ENCODE measurements around the gene KDF1. TPM values are rescaled to one million over a fixed set of nuclear protein-coding genes. Genes with fewer than 3 reads are reported as not detected.

KDF1 gene
- total and polyA plus RNA-seq, 2 of the 13 experiments (the other 11 are each of a cell fraction or from before 2014, with no cell fraction given) = 1.9 to 4.9 TPM

DNA sequence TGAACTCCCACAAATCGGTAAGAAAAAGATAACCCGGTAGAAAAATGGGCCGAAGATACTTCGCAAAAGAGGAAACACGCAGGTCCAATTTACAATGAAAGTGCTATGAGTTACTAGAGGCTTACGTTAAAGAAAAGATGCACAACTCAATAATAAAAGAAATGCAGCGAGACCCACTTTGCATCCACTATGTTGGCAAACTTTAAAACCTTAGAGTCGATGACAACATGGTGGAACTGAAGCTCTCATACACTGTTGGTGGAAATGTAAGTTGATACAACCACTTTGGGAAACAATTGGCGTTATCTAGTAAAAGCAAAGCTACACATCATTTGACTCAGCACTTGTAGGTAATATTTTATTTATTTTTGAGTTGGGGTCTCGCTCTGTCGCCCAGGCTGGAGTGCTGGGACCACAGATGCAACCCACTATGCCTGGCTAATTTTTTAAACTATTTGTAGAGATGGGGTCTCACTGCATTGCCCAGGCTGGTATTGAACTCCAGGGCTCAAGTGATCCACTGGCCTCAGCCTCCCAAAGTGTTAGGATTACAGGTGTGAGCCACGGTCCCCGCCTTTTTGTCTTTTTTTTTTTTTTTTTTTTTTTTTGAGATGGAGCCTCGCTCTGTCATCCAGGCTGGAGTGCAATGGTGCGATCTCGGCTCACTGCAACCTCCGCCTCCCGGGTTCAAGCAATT, 59.3 kb downstream of the KDF1 start:
- ATAC-seq (no peak), FAIRE-seq (no peak), DNase-seq (ENCODE audit: low spot score) (no peak)
- Histone ChIP-seq H3K4me1 (ENCODE audit: insufficient read depth, low read length) (peaks cover 55% of the 10 kb centered on the region), H3K9ac (ENCODE audit: insufficient read depth, low read depth, low read length) (peak overlapping the region; percentile 90), H3K27me3 (ENCODE audit: control insufficient read depth in 1 of 2, insufficient read depth in 2 of 2, low read length in 2 of 2) (no peaks in the 10 kb centered on the region; a peak in 1 of 5 replicates), H3K9me3 (ENCODE audit: low read length) (no peaks in the 10 kb centered on the region), H3K79me2 (ENCODE audit: insufficient read depth, low read length) (peaks cover 38% of the 10 kb centered on the region), H3K4me2 (ENCODE audit: low read depth, low read length) (peak overlapping the region; percentile 85), H4K20me1 (ENCODE audit: insufficient read depth, low read length) (no peaks in the 10 kb centered on the region), H2AFZ (ENCODE audit: low read length) (peak overlapping the region; percentile 28), H3K27ac (ENCODE audit: extremely low read length, insufficient read depth, low read length) (peak overlapping the region; percentile 89), H3K36me3 (replicated peaks in 1 of 2; ENCODE audit: control insufficient read depth in 1 of 2, insufficient read depth in 2 of 2, low read length in 2 of 2) (peaks cover 6 to 12% of the 10 kb centered on the region in 2 experiments; a peak in 3 of 5 replicates), H3K4me3 (replicated peaks in 1 of 3; ENCODE audit: insufficient read depth in 1 of 3, low read depth in 2 of 3, low read length in 3 of 3) (peak overlapping the region; percentile 76 to 94 (median 89))
- CTCF ChIA-PET (ENCODE audit: low intra/inter-chr PET ratio, low total read pairs) = no interaction called here
- 65% methylated on average over 18 of the region's 18 CpGs for WGBS (ENCODE audit: low lambda C conversion rate)
- in situ Hi-C loops (cut with HindIII; ENCODE audit: extremely low pct_ligation_motif_present, low pct_unique_long_range_greater_than_20kb) = no loop called here
- POLR2A ChIA-PET = interaction anchor here (0.7 to 6.8 kb wide), 24 partner anchors 10 to 236 kb away, joined by 3 to 152 read pairs (median 8); partner anchors contain the start of genes GPN2, KDF1, NR0B2 and NUDC
- intact Hi-C loops (cut with micrococcal nuclease; ENCODE audit: unreplicated experiment) = loop anchor here (5.0 kb wide), 1 partner anchor 36 kb away; no protein-coding TSS in a partner anchor
- no peak for TF ChIP-seq FOXK1 (CRISPR knock-in tag; IDR thresholded peaks at IDR 0.05; ENCODE audit: borderline replicate concordance, low read depth)
- TF ChIP-seq ZBTB3 (CRISPR knock-in tag; IDR thresholded peaks at IDR 0.05; ENCODE audit: borderline replicate concordance, low read depth) = 0 out of 2 replicates have a peak, but pooled peaks have one; percentile 5
- no peak for TF ChIP-seq ZBTB38 (CRISPR knock-in tag; IDR thresholded peaks at IDR 0.05)
- no peak for TF ChIP-seq ZNF263 (CRISPR knock-in tag; IDR thresholded peaks at IDR 0.05)
- TF ChIP-seq ZNF121 (CRISPR knock-in tag; IDR thresholded peaks at IDR 0.05) = peak; percentile 80
- BruUV-seq (replicated peaks) = TSS peak; percentile 88
